H1 (cell line): Measurements from ENCODE around the gene PRR3.

ENCODE experiments used
- ATF2 ChIP-seq: IDR thresholded peaks from 2 replicates; pipeline ENCODE4 v1.6.1; 2012; ENCODE audit warnings: low read length, inconsistent platforms
- CEBPB ChIP-seq: IDR thresholded peaks from 2 replicates; pipeline ENCODE4 v1.6.1; 2012; ENCODE audit warnings: low read depth, low read length
- JUN ChIP-seq: IDR thresholded peaks from 2 replicates; pipeline ENCODE4 v1.6.1; 2011; ENCODE audit warnings: low read depth, mild to moderate bottlenecking, improper control_type of control experiment, low read length
- POLR2A ChIP-seq, 2 experiments: IDR thresholded peaks; 1 replicate in 1 of 2; 2 replicates in 1 of 2; pipeline ENCODE4 v1.6.1; 2011; ENCODE audit warnings: low read depth in 2 of 2, low read length in 2 of 2, mild to moderate bottlenecking in 2 of 2; ENCODE audit errors: control extremely low read depth in 1 of 2
- POLR2AphosphoS5 ChIP-seq: IDR thresholded peaks from 2 replicates; pipeline ENCODE4 v1.6.1; 2011; ENCODE audit warnings: low read depth, low read length

- no peak for TF ChIP-seq POLR2AphosphoS5
- no peak for TF ChIP-seq CEBPB
- no peak for TF ChIP-seq ATF2
- TF ChIP-seq POLR2A (IDR thresholded peaks at IDR 0.05; ENCODE audit: control extremely low read depth in 1 of 2, low read depth in 2 of 2, low read length in 2 of 2), result no peak; a peak in 1 of 3 replicates
- no peak for TF ChIP-seq JUN
Observed at GRCh38 chr6:30603961-30604360, 46.9 kb downstream of the PRR3 start.
